OCI-LY1 (cell line): ENCODE measurements around the gene SLC26A2.

Experiments used
- EZH2 ChIP-seq: fragments of 200-600 bp; sonication (generic), shearing (Covaris generic); IDR thresholded peaks from 2 replicates; pipeline ENCODE4 v1.8.0; 2017; ENCODE audit warnings: borderline replicate concordance, mixed run types, mild to moderate bottlenecking, antibody characterized with exemption, low read length, moderate library complexity, mixed read lengths
- TF ChIP-seq, protein P1 (sequence below): fragments of 200-600 bp; sonication (generic), shearing (Covaris generic); IDR thresholded peaks from 2 replicates; pipeline ENCODE4 v1.5.1; 2017; ENCODE audit warnings: mild to moderate bottlenecking, antibody characterized with exemption, low read length, moderate library complexity, mixed read lengths

- TF ChIP-seq, protein P1, sequence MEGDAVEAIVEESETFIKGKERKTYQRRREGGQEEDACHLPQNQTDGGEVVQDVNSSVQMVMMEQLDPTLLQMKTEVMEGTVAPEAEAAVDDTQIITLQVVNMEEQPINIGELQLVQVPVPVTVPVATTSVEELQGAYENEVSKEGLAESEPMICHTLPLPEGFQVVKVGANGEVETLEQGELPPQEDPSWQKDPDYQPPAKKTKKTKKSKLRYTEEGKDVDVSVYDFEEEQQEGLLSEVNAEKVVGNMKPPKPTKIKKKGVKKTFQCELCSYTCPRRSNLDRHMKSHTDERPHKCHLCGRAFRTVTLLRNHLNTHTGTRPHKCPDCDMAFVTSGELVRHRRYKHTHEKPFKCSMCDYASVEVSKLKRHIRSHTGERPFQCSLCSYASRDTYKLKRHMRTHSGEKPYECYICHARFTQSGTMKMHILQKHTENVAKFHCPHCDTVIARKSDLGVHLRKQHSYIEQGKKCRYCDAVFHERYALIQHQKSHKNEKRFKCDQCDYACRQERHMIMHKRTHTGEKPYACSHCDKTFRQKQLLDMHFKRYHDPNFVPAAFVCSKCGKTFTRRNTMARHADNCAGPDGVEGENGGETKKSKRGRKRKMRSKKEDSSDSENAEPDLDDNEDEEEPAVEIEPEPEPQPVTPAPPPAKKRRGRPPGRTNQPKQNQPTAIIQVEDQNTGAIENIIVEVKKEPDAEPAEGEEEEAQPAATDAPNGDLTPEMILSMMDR: no peak
- TF ChIP-seq EZH2: no peak
Observed at GRCh38 chr5:149936044-149936699, 24.4 kb upstream of the SLC26A2 start.
